Breast epithelium (tissue), 3 donors: ENCODE data around the gene PNKP.

ENCODE experiments used
- POLR2A ChIP-seq: fragments of 450-650 bp; IDR thresholded peaks from one replicate; pipeline ENCODE4 v1.6.1; 2016; ENCODE audit warnings: antibody characterized with exemption, mild to moderate bottlenecking, moderate library complexity
- POLR2AphosphoS5 ChIP-seq, 3 donors: sonication (generic); formaldehyde crosslinking; IDR thresholded peaks; one replicate each; pipeline ENCODE4 v1.6.1; 2017; ENCODE audit warnings: antibody characterized with exemption in 3 of 3
- TF ChIP-seq, protein P1 (sequence below), 3 donors: fragments of 450-650 bp; IDR thresholded peaks; one replicate each; pipeline ENCODE4 v1.5.1; 2016 to 2017; ENCODE audit warnings: antibody characterized with exemption in 3 of 3, mild to moderate bottlenecking in 3 of 3, moderate library complexity in 3 of 3

DNA sequence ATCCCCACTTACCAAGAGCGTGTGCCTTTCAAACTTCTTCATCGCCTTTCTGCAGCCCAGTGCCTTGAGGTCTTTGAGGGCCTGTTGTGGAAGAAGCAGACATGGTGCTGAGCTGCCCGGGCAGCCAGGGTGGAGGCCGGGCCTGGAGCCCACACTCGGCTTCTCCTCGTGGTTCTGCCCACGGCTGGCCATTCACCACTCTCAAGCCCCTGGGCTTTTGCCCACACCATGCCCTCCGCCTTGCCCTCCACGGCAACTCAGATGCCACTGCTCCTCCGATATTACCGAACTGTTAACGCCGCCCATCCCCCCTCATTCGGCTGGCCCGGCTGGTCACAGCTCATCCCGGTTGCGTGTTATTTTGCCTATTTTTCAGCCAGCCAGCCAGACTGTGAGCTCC is 24.0 kb upstream of the PNKP start:
- TF ChIP-seq POLR2AphosphoS5 (IDR thresholded peaks at IDR 0.05) (no peak), POLR2A (no peak)
- TF ChIP-seq, protein P1, sequence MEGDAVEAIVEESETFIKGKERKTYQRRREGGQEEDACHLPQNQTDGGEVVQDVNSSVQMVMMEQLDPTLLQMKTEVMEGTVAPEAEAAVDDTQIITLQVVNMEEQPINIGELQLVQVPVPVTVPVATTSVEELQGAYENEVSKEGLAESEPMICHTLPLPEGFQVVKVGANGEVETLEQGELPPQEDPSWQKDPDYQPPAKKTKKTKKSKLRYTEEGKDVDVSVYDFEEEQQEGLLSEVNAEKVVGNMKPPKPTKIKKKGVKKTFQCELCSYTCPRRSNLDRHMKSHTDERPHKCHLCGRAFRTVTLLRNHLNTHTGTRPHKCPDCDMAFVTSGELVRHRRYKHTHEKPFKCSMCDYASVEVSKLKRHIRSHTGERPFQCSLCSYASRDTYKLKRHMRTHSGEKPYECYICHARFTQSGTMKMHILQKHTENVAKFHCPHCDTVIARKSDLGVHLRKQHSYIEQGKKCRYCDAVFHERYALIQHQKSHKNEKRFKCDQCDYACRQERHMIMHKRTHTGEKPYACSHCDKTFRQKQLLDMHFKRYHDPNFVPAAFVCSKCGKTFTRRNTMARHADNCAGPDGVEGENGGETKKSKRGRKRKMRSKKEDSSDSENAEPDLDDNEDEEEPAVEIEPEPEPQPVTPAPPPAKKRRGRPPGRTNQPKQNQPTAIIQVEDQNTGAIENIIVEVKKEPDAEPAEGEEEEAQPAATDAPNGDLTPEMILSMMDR (IDR thresholded peaks at IDR 0.05): no peak
